ENCODE measurements around the gene NCKAP5.
"Not testable (repeated sequence)": the region's sequence is repeated elsewhere in the genome, so short reads cannot be mapped to it uniquely, and the experiment has no call there.

Gene NCKAP5

GRCh38 chr2:133253793-133254192 lies 314.5 kb downstream of the NCKAP5 start:
- DNase-seq, result no peak

- DNase-seq, result no peak
These were observed 315.4 kb downstream of the NCKAP5 start for GRCh38 chr2:133252780-133253355.

DNA sequence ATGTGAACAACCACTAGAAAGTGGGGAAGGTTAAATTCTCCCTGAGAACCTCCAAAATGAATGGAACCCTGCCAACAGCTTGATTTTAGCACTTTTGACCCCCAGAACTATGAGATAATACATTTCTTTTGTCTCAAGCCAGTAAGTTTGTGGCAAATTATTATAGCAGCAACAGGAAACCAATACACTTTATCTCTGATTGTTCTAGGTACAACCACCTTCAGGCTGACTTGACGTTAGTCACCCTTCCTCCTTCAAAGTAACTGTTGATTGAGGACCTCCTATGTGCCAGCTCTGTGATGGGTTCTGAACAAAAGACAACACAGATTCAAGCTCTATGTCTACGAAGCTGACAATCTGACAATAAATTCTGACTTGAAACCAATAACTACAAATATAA lies 318.9 kb downstream of the NCKAP5 start:
- DNase-seq, result no peak

DNA sequence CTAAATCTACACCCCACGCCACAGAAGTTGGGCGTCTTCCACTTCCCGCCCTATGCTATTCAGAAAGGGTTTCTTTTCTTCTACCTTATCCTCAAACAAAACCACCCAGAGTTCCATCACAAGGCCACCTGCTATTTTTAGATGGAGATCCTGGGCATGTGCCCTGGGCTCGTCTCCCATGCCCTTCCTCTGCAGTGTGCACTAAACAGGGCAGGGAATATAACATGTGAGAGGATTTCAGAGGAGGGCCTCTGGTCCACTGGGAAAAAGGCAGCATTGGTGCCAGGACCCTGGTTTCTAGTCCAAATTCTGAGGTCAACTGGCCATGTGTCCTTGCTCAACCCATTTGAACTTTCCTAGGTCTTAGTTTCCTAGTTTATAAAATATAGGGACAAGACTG lies 320.0 kb downstream of the NCKAP5 start:
- DNase-seq, result no peak

DNA sequence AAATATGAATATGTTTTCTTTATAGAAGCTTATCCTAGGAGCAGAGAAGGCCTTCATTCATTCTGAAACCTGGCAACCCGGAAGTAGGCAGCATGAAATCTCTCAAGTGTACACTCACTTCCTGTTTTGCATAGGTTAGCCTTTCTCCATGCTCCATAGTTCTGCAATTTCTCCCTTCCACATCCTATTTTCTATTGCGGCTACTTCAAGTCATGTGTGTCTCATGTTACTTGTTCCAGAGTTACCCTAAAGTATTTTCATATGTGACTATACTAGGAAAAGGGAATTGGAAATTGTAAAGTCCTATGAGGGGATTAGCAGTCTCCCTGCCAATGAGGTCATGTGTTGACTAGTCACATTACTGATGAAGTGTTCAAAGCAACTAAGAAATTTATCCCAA lies 320.6 kb downstream of the NCKAP5 start:
- DNase-seq, result peak; percentile 49

- no peak for DNase-seq
These were observed 327.1 kb downstream of the NCKAP5 start for GRCh38 chr2:133241224-133241571.

GRCh38 chr2:133240491-133241223 lies 327.6 kb downstream of the NCKAP5 start:
- DNase-seq, result peak; percentile 2

GRCh38 chr2:133235968-133236367 lies 332.3 kb downstream of the NCKAP5 start:
- DNase-seq, result no peak

GRCh38 chr2:133232556-133232955 lies 335.7 kb downstream of the NCKAP5 start:
- DNase-seq, result no peak

DNA sequence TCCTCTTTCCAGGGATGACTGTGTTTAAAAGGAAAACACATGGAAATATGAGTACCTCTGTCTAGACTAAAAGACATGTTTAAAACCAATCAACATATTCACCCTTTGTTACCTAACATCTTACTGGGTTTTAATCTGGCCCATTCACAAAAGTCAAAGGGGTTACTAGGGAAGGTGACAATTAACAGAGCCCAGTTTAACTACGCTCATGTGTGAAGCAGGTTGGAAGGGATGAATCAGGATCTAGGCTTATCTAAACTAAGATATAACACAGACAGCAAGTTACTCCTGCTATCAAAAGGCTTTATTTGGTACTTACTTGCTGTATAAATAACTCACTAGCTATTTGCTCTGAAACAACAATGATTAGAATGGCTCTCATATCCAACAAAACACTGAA lies 337.0 kb downstream of the NCKAP5 start:
- DNase-seq, result no peak

DNA sequence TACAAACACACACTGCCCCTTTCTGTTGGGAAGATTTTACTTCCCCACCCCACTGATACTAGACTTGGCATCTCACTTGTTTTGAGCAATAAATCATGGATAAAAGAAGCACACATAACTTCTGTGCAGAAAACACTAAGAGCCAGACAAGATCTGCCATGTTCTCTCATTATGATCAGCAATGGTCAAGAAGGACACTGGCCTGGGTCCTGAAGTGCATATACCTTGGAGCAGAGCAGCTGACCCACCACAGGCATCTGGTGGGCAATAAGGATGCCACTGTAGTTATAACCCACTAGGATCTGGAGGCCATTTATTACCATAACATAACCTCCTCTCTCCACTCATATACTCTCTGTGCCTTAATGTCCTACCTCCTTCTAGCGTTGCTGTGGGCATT lies 338.3 kb downstream of the NCKAP5 start:
- DNase-seq, result no peak

DNA sequence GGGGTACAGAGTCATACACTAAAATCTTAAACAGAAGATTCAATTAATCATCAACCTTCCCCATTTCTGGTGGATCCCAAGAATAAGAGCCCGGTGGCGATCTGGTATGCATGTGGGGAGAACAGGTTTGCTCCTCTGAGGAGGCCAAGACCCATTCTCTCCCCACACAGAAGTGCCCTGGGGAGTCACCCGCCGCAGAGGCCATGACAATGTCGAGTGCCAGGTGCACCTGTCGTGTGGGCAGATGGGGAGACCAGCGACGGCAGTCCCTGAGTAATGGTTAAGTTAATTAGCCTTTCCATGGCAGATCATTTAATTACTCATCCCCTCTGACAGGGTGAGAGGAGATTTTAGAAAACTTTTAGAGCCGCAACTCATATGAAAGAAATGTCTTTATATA lies 345.0 kb downstream of the NCKAP5 start:
- DNase-seq, result no peak

- DNase-seq, result no peak
These were observed 346.9 kb downstream of the NCKAP5 start for GRCh38 chr2:133221398-133221797.

DNA sequence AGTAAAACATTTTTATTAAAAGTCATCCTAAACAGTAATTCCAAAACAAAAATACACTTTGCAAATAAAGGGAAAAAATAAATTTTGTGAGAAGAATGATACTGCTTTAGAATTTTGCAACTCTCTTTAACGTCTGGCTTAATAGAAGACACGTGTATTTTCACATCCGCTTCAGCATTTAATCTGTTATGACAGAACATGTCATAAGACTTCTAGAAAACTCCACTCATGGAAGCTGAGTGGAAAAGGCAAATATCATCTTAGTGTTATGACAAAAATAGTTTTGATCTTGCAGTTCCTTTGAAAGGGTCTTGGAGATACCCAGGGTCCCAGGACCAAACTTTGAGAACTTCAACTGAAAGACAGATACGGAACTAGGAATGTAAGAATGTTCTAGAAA lies 350.1 kb downstream of the NCKAP5 start:
- DNase-seq, result no peak

DNA sequence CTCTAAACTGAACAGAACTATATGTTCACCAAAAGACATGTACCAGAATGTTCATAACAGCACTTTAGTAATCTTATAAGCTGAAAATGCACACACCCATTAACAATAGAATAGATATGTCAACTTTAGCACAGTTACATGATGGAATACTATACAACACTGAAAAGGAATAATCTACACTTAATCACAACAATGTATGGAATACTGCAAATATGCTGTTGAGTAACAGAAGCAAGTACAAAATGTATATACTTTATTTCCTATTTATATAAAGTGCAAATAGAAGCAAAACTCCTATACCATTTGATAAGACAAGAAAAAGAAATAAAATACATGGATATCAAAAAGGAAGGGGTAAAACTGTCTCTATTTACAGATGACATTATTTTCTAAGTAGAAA lies 352.8 kb downstream of the NCKAP5 start:
- no peak for DNase-seq

DNA sequence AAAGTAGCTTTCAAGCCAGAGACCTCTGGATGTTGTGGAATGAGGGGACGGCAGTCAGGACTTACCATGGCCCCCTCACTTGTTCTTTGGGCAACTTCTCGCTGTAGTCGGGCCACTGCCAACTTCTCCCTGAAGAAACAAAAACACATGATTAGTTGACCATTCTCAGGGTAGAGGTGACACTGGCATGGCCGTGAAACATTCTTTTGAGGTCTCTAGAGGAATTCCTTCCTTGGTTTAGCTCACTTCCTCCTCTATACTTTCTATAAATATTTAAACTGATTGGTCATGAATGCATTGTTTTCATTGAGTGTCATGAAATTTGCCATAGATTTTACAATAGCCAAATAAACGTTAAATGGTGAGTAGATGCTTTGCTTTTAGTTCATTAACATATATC lies 354.6 kb downstream of the NCKAP5 start:
- DNase-seq, result no peak

DNA sequence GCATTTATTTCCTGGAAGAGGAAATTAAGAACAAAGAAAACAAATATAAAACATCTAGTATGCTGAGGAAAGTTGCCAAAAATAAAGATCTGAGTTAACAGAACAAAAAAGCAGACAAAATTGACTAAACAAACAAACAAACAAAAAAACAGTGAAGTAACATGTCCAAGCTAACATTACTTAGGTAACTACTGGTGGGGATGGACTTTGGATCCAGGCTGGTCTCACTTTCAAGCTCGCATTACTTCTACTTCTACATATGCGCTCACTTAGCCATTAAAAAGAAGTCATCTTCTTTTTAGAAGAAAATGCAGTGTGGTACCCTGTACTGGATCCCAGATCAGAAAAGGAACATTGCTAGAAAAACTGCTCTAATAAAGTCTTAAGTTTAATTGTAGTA lies 358.9 kb downstream of the NCKAP5 start:
- no peak for DNase-seq

- not testable (repeated sequence) for DNase-seq
These were observed 361.6 kb downstream of the NCKAP5 start for GRCh38 chr2:133206666-133207065.

DNA sequence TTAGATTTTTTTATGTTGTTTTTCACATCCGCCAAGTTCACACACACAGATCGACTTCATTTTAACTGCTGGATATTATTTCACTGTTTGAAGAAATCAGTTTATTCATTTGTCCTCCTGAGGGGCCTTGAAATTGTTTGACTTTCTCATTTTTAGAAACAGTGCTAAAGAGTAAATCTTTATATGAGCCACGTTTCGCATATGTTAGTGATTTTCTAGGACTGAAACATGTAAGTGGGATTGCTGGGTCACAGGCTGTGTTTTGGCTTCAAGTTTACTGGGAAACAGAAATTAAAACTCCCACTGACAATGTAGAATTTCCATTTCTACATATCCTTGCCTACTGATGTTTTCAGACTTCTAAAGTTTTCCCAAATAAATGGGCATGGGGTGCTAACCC lies 363.8 kb downstream of the NCKAP5 start:
- DNase-seq, result no peak

DNA sequence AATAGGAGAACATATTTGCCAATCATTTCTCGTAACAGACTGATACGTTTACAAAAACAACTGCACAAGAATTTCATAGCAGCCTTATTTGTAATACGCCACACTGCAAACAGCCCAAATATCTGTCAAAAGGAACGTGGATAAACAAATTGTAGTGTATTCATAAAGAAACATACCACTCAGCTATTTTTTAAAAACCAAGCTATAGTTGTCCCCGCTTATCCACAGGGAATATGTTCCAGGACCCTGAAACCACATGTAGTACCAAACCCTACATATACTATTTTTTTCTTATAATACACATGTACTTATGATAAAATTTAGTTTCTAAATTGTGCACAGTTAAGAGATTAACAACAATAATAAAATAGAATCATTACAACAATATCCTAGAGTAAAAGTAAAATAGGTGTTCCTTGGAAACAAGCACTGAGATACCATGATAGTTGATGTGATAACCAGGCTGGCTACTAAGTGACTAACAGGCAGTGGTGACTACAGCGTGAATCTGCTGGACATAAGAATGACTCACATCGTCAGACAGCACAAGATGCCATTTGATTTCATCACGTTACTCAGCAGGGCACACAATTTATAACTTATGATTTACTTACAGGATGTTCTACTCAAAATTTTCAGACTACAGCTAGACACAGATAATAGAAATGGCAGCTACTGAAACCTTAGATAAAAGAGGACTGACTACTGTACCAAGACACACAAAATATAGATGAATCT lies 367.4 kb downstream of the NCKAP5 start:
- DNase-seq, result peak; percentile 7

- DNase-seq, result no peak
These were observed 369.6 kb downstream of the NCKAP5 start for GRCh38 chr2:133198678-133199077.

- no peak for DNase-seq
These were observed 371.1 kb downstream of the NCKAP5 start for GRCh38 chr2:133197156-133197555.

- no peak for DNase-seq
These were observed 373.4 kb downstream of the NCKAP5 start for GRCh38 chr2:133194777-133195335.

DNA sequence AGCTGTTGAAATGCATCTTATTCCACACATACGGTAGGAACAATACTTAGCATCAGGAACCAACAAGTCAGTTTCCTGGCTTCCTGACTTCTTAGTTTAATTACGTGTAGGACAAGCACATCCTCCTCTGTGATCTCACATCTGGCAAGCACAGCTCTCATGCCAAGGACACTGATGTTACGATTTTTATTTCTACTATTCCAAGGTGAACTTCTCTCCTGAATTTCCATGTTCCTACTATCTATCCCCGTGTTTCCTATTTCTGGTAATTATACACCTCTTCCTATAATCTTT lies 374.0 kb downstream of the NCKAP5 start:
- DNase-seq, result no peak
